Dermis microvascular lymphatic vessel endothelial cell (primary cell): ENCODE data around the gene ZFP1. TPM values are rescaled to one million over a fixed set of nuclear protein-coding genes. Genes with fewer than 3 reads are reported as not detected.

Experiments
- DNase-seq, 2 donors: peaks; one replicate each; pipeline versions ENCODE4 v3.0.0 to v3.0.0-alpha.2; 2010; ENCODE audit warnings: low read depth in 2 of 2
- total RNA-seq: library from RNA; depleted of rRNA; stranded (reverse); fragments of >200 nt; gene quantifications from 2 replicates; pipeline ENCODE4 v1.2.1, GENCODE V29; 2014

ZFP1 gene
- total RNA-seq, 1 donor from 2014 or later = 7.7 TPM

GRCh38 chr16:75147968-75148310, 385 bp upstream of the ZFP1 start:
- DNase-seq = no peak

- DNase-seq = no peak
Observed at GRCh38 chr16:75151798-75152197, 3.5 kb downstream of the ZFP1 start.

- no peak for DNase-seq
Observed at GRCh38 chr16:75152635-75153034, 4.3 kb downstream of the ZFP1 start.

- DNase-seq = no peak
Observed at GRCh38 chr16:75160386-75160785, 12.1 kb downstream of the ZFP1 start.

- no peak for DNase-seq
Observed at GRCh38 chr16:75169899-75170405, 21.6 kb downstream of the ZFP1 start.

GRCh38 chr16:75172578-75172977, 24.3 kb downstream of the ZFP1 start:
- no peak for DNase-seq

GRCh38 chr16:75175074-75175473, 26.8 kb downstream of the ZFP1 start:
- DNase-seq = no peak

GRCh38 chr16:75176926-75177325, 28.6 kb downstream of the ZFP1 start:
- no peak for DNase-seq

- DNase-seq = no peak
Observed at GRCh38 chr16:75179208-75179607, 30.9 kb downstream of the ZFP1 start.

- no peak for DNase-seq
Observed at GRCh38 chr16:75181630-75182029, 33.3 kb downstream of the ZFP1 start.

GRCh38 chr16:75188832-75189477, 40.6 kb downstream of the ZFP1 start:
- no peak for DNase-seq

GRCh38 chr16:75189638-75190245, 41.4 kb downstream of the ZFP1 start:
- DNase-seq = no peak

- DNase-seq = no peak
Observed at GRCh38 chr16:75192606-75193264, 44.4 kb downstream of the ZFP1 start.

GRCh38 chr16:75193265-75193650, 44.9 kb downstream of the ZFP1 start:
- peak; percentile 28 to 58 for DNase-seq

GRCh38 chr16:75193730-75194444, 45.6 kb downstream of the ZFP1 start:
- no peak for DNase-seq

GRCh38 chr16:75195811-75196790, 47.8 kb downstream of the ZFP1 start:
- no peak for DNase-seq

GRCh38 chr16:75196836-75197235, 48.5 kb downstream of the ZFP1 start:
- no peak for DNase-seq

GRCh38 chr16:75197522-75198134, 49.3 kb downstream of the ZFP1 start:
- DNase-seq = no peak

- no peak for DNase-seq
Observed at GRCh38 chr16:75198135-75198600, 49.8 kb downstream of the ZFP1 start.

- no peak for DNase-seq
Observed at GRCh38 chr16:75202069-75202590, 53.8 kb downstream of the ZFP1 start.
